ENCODE results near the gene KCNA4.

DNA sequence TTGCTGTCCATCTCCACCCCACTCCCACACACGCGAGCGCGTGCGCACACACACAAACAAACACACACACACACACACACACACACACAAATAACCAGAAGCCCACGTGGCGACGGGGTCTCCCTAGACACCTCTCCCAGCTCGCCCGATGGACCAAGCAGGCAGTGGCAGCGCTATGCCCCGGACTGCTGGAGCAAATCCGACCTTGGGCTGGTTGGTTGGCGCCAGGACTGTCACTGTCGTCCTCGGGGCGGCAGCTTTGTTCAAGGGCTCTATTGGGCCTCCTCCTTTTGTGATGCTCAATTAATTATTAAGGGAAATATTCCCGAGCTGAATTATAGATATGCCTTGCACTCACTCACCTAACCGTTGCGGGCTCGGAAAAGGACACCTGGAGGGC is 1.7 kb upstream of the KCNA4 start:
- TF ChIP-seq CTCF (IDR thresholded peaks at IDR 0.05; ENCODE audit: low read length) (no peak), EZH2 (optimal IDR thresholded peaks at IDR 0.05; ENCODE audit: low read depth, low read length) (no peak)

Data from MM.1S (cell line).